ENCODE measurements around the gene CORIN.

CORIN gene

GRCh38 chr4:47639531-47639930, 198.3 kb downstream of the CORIN start:
- no peak for DNase-seq

DNA sequence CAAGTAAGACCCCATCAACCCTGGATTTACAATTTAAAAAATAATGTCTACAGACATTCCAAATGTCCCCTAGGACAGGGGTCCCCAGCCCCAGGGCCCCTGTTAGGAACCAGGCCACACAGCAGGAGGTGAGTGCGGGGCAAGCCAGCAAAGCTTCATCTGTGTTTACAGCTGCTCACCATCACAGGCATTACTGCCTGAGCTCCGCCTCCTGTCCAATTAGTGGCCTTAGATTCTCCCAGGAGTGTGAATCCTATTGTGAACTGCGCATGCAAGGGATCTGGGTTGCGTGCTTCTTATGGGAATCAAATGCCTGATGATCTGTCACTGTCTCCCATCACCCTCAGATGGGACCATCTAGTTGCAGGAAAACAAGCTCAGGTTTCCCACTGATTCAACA, 206.7 kb downstream of the CORIN start:
- no peak for DNase-seq

DNA sequence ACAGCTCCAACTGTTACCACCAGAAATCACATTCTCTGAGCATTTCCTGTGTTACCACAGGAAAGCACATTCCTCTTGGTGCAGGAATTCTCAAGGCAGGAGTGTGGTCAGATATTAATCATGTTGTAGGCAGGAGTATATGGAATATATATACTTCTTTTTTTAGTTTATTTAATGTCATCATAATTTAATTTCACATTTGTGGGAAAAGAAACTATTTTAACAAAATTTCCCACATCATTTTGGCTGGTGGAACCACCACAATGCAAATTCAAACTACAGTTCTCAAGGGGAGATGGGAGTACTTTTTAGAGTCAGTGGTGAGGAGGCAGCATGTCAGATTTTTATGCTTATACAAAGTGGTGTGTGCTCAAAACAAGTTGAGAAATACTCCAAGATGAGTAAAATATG, 213.8 kb downstream of the CORIN start:
- no peak for DNase-seq

GRCh38 chr4:47621181-47621580, 216.7 kb downstream of the CORIN start:
- no peak for DNase-seq

GRCh38 chr4:47619691-47620090, 218.2 kb downstream of the CORIN start:
- no peak for DNase-seq

- DNase-seq = no peak
Measured at GRCh38 chr4:47617607-47618006, 220.3 kb downstream of the CORIN start.

- DNase-seq = no peak
Measured at GRCh38 chr4:47615385-47615784, 222.5 kb downstream of the CORIN start.

DNA sequence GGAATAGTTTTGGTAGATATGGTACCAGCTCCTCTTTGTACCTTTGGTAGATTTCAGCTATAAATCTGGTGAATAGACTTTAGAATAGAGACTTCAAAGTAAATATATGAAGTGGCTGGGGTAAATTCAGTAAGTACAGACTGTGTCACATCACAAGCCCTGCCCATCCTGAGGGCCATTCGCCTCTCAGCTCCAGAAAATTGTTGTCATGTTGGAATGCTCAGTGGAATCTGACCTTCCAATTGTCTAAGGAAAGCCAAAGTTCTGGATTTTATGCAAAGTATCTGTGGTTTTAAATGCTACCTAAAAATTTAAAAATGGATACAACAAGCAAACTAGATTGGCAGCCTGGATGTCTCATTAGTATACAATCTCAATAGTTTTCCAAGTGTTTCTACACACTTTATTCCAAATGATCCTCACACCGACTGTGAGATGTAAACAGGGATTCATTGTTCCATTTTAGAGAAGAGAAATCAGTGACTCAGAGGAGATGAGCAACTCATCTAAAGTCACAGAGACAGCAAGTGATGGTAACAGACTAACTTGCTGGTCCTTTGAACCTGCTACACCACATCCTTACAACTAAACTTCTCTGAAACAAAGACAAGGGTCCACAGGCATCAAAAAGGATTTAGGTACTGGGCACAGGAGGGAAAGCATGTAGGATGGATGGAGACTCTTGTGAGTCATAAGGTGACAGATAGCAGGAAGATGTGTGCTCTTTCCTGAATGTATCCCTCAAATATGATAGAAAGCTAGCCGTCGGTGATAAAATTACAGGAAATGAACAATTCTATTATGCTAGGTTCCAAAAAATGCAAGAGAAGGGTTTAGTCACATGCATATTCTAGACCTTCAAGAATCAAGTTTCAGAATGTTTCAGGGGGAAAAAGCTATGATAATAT, 225.5 kb downstream of the CORIN start:
- DNase-seq = no peak

DNA sequence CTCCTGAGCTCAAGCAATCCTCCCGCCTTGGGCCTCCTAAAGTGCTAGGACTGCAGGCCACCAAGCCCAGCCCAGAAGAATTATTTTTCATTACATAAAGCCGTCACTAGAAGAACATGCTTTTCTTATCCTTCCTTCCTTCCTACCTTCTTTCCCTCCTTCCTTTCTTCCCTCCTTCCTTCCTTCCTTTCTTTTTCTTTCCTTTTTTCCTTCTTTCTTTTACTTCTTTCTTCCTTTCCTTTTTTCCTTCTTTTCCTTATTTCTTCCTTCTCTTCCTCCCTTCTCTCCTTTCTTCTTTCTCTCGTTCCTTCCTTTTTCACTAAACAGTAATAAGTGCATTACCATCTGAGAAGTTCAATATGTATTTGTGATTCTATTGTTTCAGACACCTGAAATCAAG, 231.4 kb downstream of the CORIN start:
- no peak for DNase-seq

- DNase-seq = no peak
Measured at GRCh38 chr4:47598896-47599295, 239.0 kb downstream of the CORIN start.

DNA sequence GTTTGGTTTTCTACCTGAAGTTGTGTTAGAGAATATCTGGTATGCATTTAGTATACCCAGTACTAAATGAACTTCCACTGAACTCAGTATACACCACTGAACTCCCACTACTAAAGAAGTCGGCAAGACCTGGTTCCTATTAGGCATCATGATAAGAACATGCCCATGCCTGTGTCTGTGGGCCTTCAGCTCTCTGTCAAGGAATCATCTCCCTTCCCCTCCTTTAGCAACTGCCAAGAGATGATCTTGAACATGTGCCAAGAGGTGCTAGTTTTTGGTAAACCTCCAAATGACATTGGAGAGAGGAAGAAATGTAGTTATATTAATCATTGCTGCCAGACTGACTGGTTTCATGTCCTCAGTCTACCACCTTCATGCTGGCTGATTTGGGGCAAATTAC, 239.5 kb downstream of the CORIN start:
- no peak for DNase-seq

- no peak for DNase-seq
Measured at GRCh38 chr4:47597696-47598095, 240.2 kb downstream of the CORIN start.

DNA sequence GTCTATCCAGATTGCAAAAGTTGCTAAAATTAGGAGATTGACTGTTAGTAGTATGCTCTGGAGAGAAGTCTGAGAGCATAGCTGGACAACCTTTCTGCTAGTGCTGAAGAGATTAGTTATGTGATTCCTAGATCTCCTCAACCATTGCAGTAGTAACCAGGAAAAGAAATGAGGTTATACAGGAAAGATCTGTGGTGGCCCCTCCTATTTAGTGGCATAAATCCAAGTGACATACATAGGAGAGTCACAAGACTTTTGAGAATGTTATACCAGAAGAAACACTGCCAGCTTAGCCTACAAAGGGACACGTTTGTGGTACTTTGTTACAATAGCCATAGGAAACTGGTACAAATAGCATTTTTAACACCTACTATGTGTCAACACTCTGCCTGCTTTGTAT, 247.5 kb downstream of the CORIN start:
- no peak for DNase-seq

DNA sequence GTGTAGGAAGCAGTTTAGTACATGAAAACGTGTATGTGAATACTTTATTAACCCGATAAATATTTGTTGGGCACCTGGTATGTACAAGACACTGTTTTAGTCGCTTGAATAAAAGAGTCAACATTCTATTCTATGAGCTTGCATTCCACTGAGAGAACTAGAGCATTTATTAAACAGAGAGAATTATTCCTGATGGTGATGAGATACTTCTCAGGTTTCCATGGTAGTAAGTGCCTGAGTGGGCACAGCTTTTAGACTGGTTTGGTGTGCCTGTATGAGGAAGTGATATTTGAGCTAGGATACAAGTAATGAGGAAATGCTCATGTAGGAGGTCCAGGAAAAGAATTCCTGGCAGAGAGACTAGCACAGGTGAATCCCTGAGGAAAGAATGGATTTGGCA, 258.6 kb downstream of the CORIN start:
- DNase-seq = no peak

- no peak for DNase-seq
Measured at GRCh38 chr4:47577779-47578553, 259.9 kb downstream of the CORIN start.

GRCh38 chr4:47572981-47573380, 264.9 kb downstream of the CORIN start:
- DNase-seq = no peak

DNA sequence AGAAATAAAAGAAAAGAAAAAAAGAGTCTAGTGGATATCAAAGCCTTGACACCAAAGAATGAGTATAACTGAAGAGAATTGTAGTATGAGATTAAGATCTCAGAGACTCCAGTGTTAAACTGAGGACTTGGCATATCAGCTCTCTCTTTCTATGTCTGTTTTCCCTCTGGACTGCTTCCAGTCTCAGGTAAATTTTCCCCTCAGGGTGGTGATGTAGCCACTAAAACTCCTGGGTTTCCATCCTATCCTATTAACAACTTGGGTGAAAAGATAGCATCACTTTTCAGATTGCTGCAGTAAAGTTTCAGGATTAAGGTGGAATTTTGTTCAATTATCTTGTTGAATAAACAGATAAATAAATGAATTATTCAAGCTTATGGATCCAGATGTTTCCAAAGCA, 267.1 kb downstream of the CORIN start:
- no peak for DNase-seq

DNA sequence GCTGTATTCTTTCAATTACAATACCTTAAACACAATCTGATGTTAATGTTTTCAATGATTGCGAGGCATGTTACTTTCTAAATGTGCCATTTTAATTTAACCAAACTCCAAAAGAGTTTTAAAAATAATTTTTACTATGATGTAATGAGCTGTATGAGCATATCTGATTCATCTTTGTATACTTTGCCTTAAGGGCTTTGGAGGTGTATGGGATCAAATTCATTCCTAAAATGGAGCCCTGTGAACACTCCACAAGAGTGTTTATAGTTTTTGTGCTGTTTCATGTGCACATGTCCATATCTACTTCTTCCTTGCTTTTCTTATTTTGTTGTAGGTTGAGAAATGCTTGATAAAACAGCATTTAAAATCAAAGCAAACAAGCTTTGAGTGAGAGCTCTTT, 270.4 kb downstream of the CORIN start:
- DNase-seq = no peak

- DNase-seq = no peak
Measured at GRCh38 chr4:47566969-47567368, 270.9 kb downstream of the CORIN start.

DNA sequence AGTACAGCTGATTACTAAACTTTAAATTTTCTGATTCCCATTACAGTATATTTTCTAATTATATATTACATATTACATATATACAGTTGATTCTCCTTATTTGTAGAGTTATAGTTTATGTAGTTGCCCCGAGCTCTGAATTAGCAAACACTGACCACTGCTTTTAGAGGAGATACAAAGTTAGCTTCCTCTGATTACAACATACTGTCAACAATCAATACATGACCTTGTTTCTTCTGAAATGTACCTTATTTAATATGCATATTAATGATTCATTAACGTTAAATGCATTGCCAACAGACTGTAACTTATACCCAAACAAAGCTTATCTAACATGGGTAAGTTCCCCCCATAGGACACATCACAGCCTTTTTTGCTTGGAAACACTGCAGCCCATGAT, 271.3 kb downstream of the CORIN start:
- DNase-seq = no peak

DNA sequence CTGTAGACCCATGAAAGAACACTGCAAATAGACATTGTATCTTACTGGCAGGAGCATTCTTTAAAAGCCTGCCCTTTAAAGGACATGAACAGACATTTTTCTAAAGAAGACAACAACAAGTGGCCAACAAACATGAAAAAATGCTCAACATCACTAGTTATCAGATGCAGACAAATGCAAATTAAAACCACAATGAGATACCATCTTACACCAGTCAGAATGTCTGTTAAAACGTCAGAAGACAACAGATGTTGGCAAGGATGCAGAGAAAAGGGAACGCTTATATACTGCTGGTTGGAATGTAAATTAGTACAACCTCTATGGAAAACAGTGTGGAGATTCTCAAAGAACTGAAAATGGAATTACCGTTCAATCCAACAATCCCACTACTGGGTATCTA, 275.6 kb downstream of the CORIN start:
- no peak for DNase-seq

- no peak for DNase-seq
Measured at GRCh38 chr4:47561331-47561730, 276.5 kb downstream of the CORIN start.

GRCh38 chr4:47560682-47561081, 277.2 kb downstream of the CORIN start:
- no peak for DNase-seq

- DNase-seq = no peak
Measured at GRCh38 chr4:47557255-47557654, 280.6 kb downstream of the CORIN start.
